ENCODE measurements around the gene DCTN2.
"Not testable (repeated sequence)": the region's sequence is repeated elsewhere in the genome, so short reads cannot be mapped to it uniquely, and the experiment has no call there.

DCTN2 gene

DNA sequence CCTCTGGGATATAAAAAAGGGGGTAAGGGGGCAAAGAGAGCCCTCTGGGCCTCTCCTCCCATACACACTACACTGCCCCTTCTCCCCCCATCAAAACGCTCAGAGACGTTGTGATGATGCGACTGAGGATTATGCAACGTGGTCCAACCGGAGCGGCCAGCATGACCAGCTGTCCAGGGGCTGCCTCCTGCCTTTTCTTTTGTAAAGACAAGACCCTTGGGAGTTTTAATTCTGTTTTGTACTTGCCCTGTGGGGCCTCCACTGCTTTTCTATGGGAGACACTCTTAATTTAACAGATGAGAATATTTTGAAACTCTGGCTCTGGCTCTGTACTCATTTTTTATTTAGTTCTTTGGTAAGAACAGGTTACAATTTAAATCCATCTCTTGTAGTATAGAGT is 17.2 kb downstream of the DCTN2 start:
- DNase-seq (ENCODE audit: low spot score) (no peak), FAIRE-seq (no peak)

DNA sequence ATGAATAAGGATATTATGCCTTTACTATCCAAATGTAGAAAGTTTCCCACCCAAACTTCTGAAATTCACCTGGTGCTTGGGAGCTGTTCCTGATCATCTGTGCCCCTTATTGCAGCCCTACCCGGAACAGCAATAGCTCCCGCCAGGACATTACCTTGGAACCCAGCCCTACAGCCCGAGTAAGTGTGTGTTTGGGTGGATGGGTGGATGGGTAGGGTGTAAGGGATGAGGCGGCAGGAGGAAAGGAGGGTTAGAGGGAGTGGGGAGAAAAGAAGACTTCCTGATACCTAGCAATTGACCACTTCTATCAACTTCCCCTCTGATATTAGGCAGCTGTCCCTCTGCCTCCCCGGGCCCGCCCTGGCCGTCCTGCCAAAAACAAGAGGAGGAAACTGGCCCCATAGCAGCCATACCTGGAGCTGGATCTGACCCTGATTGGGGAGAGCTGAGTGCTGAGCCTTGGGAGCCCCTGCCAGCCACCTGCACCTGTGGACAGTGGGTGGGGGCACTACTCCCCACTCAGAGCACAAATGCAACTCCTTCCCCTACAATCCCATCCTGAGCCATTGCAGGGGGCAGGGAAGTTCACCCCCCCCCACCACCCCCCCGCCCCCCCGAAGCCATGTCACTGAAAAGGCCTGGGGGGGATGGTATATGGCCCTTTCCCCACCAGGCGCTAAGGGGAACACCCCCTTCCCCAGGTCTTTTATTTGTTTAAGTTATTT is 18.0 kb downstream of the DCTN2 start:
- FAIRE-seq = no peak
- no peak for DNase-seq (ENCODE audit: low spot score)

GRCh38 chr12:57528176-57528575 is 18.8 kb downstream of the DCTN2 start:
- no peak for FAIRE-seq

DNA sequence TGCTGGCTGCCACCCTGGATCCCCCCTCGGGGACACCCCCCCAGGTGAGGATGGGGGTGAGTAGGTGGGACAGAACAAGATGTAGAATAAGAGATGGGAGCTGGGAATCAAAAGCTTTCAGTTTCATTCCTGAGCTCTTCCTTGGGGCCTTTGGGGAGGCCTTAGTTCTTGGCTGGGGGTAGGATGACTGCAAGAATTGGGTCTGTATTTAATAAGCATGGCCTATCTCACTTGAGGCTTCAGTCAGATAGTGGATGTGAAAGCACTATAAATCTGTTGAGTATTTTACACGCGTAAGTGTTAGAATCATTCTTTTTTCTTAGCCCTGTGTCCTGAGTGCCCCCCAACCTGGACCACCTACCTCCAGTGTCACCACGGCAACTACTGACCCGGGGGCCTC is 19.8 kb downstream of the DCTN2 start:
- FAIRE-seq (no peak), DNase-seq (ENCODE audit: low spot score) (no peak)

More at GRCh38 chr12:57528176-57528575, 18.8 kb downstream of the DCTN2 start:
- DNase-seq (ENCODE audit: low spot score) = no peak

DNA sequence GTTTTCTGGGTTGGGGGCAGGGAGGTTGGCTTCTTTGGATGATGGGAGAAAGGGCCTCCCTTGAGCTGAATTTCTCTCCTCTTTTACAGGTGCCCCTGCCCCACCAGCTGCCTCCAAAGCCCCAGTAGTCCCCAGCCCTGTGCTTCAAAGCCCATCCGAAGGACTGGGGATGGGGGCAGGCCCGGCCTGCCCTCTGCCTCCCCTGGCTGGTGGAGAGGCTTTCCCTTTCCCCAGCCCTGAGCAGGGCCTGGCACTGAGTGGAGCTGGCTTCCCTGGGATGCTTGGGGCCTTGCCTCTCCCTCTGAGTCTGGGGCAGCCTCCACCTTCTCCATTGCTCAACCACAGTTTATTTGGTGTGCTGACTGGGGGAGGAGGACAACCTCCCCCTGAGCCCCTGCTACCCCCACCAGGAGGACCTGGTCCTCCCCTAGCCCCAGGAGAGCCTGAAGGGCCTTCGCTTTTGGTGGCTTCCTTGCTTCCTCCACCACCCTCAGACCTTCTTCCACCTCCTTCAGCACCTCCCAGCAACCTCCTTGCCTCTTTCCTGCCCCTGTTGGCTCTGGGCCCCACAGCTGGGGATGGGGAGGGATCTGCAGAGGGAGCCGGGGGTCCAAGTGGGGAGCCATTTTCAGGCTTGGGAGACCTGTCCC is 20.4 kb downstream of the DCTN2 start:
- FAIRE-seq = no peak
- DNase-seq (ENCODE audit: low spot score) = no peak

DNA sequence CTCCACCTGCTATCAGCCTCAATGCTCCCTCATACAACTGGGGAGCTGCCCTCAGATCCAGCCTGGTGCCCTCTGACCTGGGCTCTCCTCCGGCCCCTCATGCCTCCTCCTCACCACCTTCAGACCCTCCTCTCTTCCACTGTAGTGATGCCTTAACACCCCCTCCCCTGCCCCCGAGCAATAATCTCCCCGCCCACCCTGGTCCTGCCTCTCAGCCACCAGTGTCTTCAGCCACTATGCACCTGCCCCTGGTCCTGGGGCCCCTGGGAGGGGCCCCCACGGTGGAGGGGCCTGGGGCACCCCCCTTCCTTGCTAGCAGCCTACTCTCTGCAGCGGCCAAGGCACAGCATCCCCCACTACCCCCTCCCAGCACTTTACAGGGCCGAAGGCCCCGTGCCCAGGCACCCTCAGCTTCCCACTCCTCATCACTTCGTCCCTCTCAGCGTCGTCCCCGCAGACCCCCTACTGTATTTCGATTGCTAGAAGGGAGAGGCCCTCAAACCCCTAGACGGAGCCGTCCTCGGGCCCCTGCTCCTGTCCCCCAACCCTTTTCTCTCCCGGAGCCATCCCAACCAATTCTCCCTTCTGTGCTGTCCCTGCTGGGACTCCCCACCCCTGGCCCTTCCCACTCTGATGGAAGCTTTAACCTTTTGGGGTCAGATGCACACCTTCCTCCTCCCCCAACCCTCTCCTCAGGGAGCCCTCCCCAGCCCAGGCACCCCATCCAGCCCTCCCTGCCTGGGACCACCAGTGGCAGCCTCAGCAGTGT is 21.2 kb downstream of the DCTN2 start:
- FAIRE-seq = no peak

GRCh38 chr12:57524814-57525614 is 22.0 kb downstream of the DCTN2 start:
- FAIRE-seq (no peak), DNase-seq (ENCODE audit: low spot score) (no peak)

More for the DNA sequence above, 21.2 kb downstream of the DCTN2 start:
- DNase-seq (ENCODE audit: low spot score) = no peak

GRCh38 chr12:57523706-57524614 is 23.0 kb downstream of the DCTN2 start:
- DNase-seq (ENCODE audit: low spot score) = no peak
- no peak for FAIRE-seq

- FAIRE-seq (no peak), DNase-seq (ENCODE audit: low spot score) (no peak)
Observed at GRCh38 chr12:57522887-57523705, 23.9 kb downstream of the DCTN2 start.

DNA sequence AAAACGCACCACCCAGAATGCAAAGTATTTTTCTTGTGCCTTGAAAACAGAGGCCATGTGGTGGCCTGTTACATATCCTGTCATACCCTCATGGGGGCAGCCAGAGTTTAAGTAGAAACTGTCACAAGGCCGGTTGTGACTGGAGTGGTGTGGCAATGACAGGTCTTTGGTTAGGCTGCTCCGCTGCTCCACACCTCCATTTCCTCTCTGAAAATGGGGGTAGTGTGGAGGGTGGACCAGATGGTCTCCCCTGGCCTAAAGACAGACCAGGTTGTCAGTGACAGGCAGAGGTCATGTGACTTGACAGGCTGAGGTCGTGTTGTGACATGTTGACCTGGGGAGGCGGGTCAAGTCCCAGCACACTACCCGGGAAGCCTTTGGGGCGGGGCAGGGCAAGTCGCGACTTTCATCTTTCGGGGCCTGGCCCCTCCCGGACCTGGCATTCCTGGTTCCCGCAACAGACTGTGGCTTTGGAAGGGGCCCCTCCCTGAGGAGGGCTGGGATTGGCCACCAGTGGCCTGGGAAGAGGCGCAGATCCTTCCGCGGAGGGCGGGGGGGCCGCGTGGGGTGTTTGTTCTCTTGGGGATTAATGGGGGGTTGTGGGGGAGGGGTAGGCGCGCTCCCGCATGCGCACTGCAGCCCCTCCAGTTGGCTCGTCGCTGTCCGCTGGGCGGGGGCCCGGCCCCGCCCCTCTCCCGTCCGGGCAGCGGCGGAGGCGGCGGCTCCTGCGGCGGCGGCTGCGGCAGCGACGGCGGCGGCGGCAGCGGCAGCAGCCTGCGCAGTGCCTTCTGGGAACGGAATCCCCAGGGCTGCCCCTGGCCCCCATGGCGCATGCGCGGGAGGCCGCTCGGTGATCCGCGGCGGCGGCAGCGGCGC is 24.7 kb downstream of the DCTN2 start, which contains the start of gene MBD6:
Gene MBD6 (plus strand): TSS at position 814 of the 876 bp plus-strand sequence. CDS start 1,480 bp downstream, outside the sequence.
- DNase-seq (ENCODE audit: low spot score) (peak; percentile 96), FAIRE-seq (no peak)

DNA sequence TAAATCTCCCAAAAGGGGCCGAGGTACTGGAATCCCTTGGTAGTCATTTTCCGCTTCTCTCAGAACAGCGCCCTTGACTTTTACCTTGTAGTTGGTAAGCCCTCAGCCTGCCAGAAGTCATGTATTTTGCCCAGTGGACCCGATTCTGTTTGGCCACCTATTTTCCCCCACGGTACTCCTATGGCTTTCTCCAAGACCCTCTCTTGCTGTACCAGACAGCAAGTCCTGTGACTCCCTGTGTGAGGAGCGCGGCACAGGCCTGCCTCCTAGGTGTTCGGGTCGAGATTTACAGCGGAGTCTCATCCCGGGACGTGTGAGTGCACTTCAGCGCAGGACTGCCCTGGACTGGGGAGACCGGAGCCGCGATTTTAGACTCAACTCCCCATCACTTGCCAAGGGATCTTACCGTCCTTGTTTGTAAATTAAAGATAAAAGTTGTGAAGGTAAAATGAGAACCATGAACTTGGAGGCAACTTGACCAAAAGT is 25.4 kb downstream of the DCTN2 start:
- no peak for DNase-seq (ENCODE audit: low spot score)
- no peak for FAIRE-seq

- DNase-seq (ENCODE audit: low spot score) = peak; percentile 98
Observed at GRCh38 chr12:57520053-57520818, 26.8 kb downstream of the DCTN2 start, which contains the start of gene DDIT3. Gene DDIT3 (minus strand): TSS chr12:57520514. CDS start chr12:57517406, 3,108 bp downstream.

DNA sequence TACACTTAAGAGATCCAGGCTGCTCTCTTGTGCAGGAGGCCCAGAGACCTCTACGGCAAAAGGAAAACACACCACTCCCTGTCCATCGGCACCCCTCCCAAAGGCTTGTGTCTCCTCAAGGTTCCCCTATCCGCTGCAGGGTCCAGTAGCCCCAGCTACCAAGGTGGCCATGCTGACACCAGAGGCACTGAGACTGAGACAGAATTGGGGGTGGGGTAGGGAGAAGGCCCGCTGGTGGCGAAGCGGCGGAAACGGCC is 27.3 kb downstream of the DCTN2 start:
- DNase-seq (ENCODE audit: low spot score) (no peak), FAIRE-seq (no peak)

More at GRCh38 chr12:57520053-57520818, 26.8 kb downstream of the DCTN2 start, which contains the start of gene DDIT3:
- no peak for FAIRE-seq

- FAIRE-seq (no peak), DNase-seq (ENCODE audit: low spot score) (no peak)
Observed at GRCh38 chr12:57518920-57519795, 27.8 kb downstream of the DCTN2 start.

GRCh38 chr12:57518176-57518919 is 28.6 kb downstream of the DCTN2 start:
- DNase-seq (ENCODE audit: low spot score) (no peak), FAIRE-seq (no peak)

- not testable (repeated sequence) for DNase-seq (ENCODE audit: low spot score); FAIRE-seq
Observed at GRCh38 chr12:57517718-57518117, 29.3 kb downstream of the DCTN2 start.

All from urothelium cell line (cell line).